Neural cell (in vitro differentiated cells): ENCODE results near the gene SOX5. TPM values are rescaled to one million over a fixed set of nuclear protein-coding genes. Genes with fewer than 3 reads are reported as not detected.

Source experiments
- H2AFZ ChIP-seq: fragments of 200-600, 300-800 bp; sonication (generic), shearing (Covaris generic); 2 replicates; pipeline ENCODE4 v1.6.0; 2014; ENCODE audit warnings: low read depth, mild to moderate bottlenecking, antibody characterized with exemption, low read length, moderate library complexity
- H3F3A ChIP-seq: fragments of 200-600 bp; shearing (Covaris generic); 2 replicates; pipeline ENCODE4 v1.6.1; 2016; ENCODE audit warnings: mild to moderate bottlenecking, moderate library complexity, mixed read lengths, antibody characterized with exemption, low read length; ENCODE audit not compliant: insufficient read depth, poor library complexity, severe bottlenecking
- H3K27ac ChIP-seq: fragments of 200-600, 300-800 bp; sonication (generic), shearing (Covaris generic); 2 replicates; pipeline ENCODE4 v1.5.1; 2014; ENCODE audit warnings: mild to moderate bottlenecking, low read length, moderate library complexity
- H3K27me3 ChIP-seq: fragments of 300-800, 200-600 bp; sonication (generic), shearing (Covaris generic); 2 replicates; pipeline ENCODE4 v1.6.0; 2014; ENCODE audit warnings: mild to moderate bottlenecking, low read depth, low read length, moderate library complexity; ENCODE audit not compliant: insufficient read depth
- H3K36me3 ChIP-seq: fragments of 300-800, 200-600 bp; sonication (generic), shearing (Covaris generic); 2 replicates; pipeline ENCODE4 v1.5.1; 2014; ENCODE audit warnings: mild to moderate bottlenecking, antibody characterized with exemption, low read length, moderate library complexity; ENCODE audit not compliant: insufficient read depth
- H3K4me2 ChIP-seq: fragments of 300-800, 200-600 bp; sonication (generic), shearing (Covaris generic); 2 replicates; pipeline ENCODE4 v1.6.0; 2014; ENCODE audit warnings: mild to moderate bottlenecking, low read length
- H3K4me3 ChIP-seq: fragments of 300-800, 200-600 bp; sonication (generic), shearing (Covaris generic); 2 replicates; pipeline ENCODE4 v1.5.1; 2014; ENCODE audit warnings: mild to moderate bottlenecking, low read length, moderate library complexity
- H3K79me2 ChIP-seq: fragments of 200-600 bp; shearing (Covaris generic); replicated peaks from 2 replicates; pipeline ENCODE4 v1.6.0; 2014; ENCODE audit warnings: mild to moderate bottlenecking, low read length, moderate library complexity; ENCODE audit not compliant: insufficient read depth
- H3K9ac ChIP-seq: fragments of 300-800, 200-600 bp; sonication (generic), shearing (Covaris generic); 2 replicates; pipeline ENCODE4 v1.6.1; 2016; ENCODE audit warnings: mild to moderate bottlenecking, low read length, mixed read lengths
- H3K9me2 ChIP-seq: fragments of 200-600 bp; shearing (Covaris generic); 2 replicates; pipeline ENCODE4 v1.6.1; 2016; ENCODE audit warnings: mild to moderate bottlenecking, low read length, mixed read lengths; ENCODE audit not compliant: insufficient read depth
- H3K9me3 ChIP-seq: fragments of 200-600, 300-800 bp; sonication (generic), shearing (Covaris generic); 2 replicates; pipeline ENCODE4 v1.6.1; 2016; ENCODE audit warnings: mild to moderate bottlenecking, mixed run types, low read length, moderate library complexity, mixed read lengths
- H4K20me1 ChIP-seq: fragments of 200-600 bp; shearing (Covaris generic); 2 replicates; pipeline ENCODE4 v1.6.1; 2016; ENCODE audit warnings: mild to moderate bottlenecking, mixed run types; ENCODE audit not compliant: insufficient read depth
- EP300 ChIP-seq: fragments of 450-650 bp; conservative IDR thresholded peaks from 2 replicates; pipeline ENCODE4 v1.6.1; 2014; ENCODE audit warnings: antibody characterized with exemption, mild to moderate bottlenecking, moderate library complexity; ENCODE audit not compliant: poor library complexity, severe bottlenecking
- EZH2 ChIP-seq: fragments of 200-600, 300-800 bp; shearing (Covaris generic), sonication (generic); IDR thresholded peaks from 2 replicates; pipeline ENCODE4 v1.6.1; 2014; ENCODE audit warnings: antibody characterized with exemption, low read length, borderline replicate concordance, mild to moderate bottlenecking; ENCODE audit not compliant: insufficient read depth, poor library complexity, severe bottlenecking
- MXI1 ChIP-seq: fragments of 450-650 bp; conservative IDR thresholded peaks from 2 replicates; pipeline ENCODE4 v1.6.1; 2014; ENCODE audit warnings: antibody characterized with exemption, mild to moderate bottlenecking; ENCODE audit not compliant: poor library complexity, severe bottlenecking
- POLR2AphosphoS5 ChIP-seq: IDR thresholded peaks from 2 replicates; pipeline ENCODE4 v1.6.1; 2012
- RAD21 ChIP-seq: fragments of 450-650 bp; conservative IDR thresholded peaks from 2 replicates; pipeline ENCODE4 v1.6.1; 2014; ENCODE audit warnings: antibody characterized with exemption, mild to moderate bottlenecking, moderate library complexity
- SMC3 ChIP-seq: fragments of 450-650 bp; conservative IDR thresholded peaks from 2 replicates; pipeline ENCODE4 v1.6.1; 2014; ENCODE audit warnings: antibody characterized with exemption, mild to moderate bottlenecking, moderate library complexity; ENCODE audit not compliant: poor library complexity
- TAF1 ChIP-seq: IDR thresholded peaks from 2 replicates; pipeline ENCODE4 v1.6.1; 2012; ENCODE audit warnings: low read depth
- polyA plus RNA-seq: library from polyadenylated mRNA; depleted of rRNA; stranded (reverse); fragments of >200 nt; gene quantifications from 2 replicates; pipeline ENCODE4 v1.2.3, GENCODE V29; 2014
- TF ChIP-seq, protein P1 (sequence below): fragments of 450-650 bp; IDR thresholded peaks from 2 replicates; pipeline ENCODE4 v1.5.1; 2014; ENCODE audit warnings: antibody characterized with exemption, mild to moderate bottlenecking, moderate library complexity; ENCODE audit not compliant: poor library complexity, severe bottlenecking
- TF ChIP-seq, protein P2 (sequence below): IDR thresholded peaks from 2 replicates; pipeline ENCODE4 v1.6.1; 2012; ENCODE audit warnings: borderline replicate concordance

SOX5 gene
- polyA plus RNA-seq, 1 donor from 2014 or later: 1.8 TPM

DNA sequence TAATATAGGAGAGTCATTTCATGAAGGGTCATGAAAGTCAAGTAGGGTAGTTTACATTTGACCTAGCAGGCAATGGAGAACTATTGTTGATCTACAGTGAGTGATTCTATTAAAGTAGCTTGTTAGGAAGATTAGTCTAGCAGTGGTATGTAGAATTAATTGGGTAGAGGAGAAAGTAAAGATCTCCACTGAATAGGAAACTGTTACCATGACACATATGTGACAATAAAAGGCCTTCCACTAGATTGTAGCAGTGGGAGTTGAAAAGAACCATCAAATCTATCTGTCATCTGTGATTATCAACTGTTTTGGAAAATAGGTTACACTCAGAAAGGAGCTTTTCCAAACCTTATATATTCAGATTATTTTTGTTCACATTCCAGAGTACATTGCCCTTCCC is 92.3 kb downstream of the SOX5 start:
- peak; percentile 37 for TF ChIP-seq EP300
- TF ChIP-seq TAF1: no peak
- Histone ChIP-seq H3K9ac (no peak overlapping the region), H4K20me1 (no peaks in the 10 kb centered on the region), H3K27me3 (no peaks in the 10 kb centered on the region), H3K9me2 (no peaks in the 10 kb centered on the region), H3K4me3 (no peak overlapping the region), H3F3A (no peaks in the 10 kb centered on the region), H3K9me3 (no peaks in the 10 kb centered on the region), H3K4me2 (no peak overlapping the region), H2AFZ (no peak overlapping the region), H3K36me3 (no peaks in the 10 kb centered on the region), H3K27ac (no peak overlapping the region), H3K79me2 (peaks cover 21% of the 10 kb centered on the region)

DNA sequence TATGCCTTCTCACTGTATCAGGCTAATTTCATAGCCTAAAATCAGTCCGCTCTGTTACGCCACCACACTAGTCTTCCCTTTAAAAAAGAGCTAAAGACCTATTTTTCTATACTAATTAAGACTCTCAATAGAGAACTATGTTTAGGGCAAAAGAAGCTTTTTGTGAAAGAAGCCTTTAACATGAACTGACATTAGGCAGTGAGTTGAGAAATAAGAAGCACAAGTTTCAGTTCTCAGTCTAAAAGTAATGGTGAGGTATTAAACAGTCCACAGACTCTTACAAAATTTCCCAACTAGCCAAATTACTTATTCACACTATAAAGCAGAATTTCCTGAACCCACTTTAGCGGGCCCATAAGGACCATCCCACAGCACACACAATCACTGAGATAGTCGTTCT is 93.7 kb downstream of the SOX5 start:
- Histone ChIP-seq H4K20me1 (no peaks in the 10 kb centered on the region), H3K9ac (no peak overlapping the region), H3K9me3 (no peaks in the 10 kb centered on the region), H3K9me2 (no peaks in the 10 kb centered on the region), H3K27me3 (no peaks in the 10 kb centered on the region), H3K4me2 (no peak overlapping the region), H2AFZ (no peak overlapping the region), H3K4me3 (no peak overlapping the region), H3K79me2 (peaks cover 22% of the 10 kb centered on the region), H3K36me3 (no peaks in the 10 kb centered on the region), H3F3A (no peaks in the 10 kb centered on the region), H3K27ac (no peak overlapping the region)
- TF ChIP-seq TAF1 (no peak), EZH2 (no peak), POLR2AphosphoS5 (no peak), MXI1 (no peak), SMC3 (no peak), RAD21 (no peak), EP300 (no peak)
- TF ChIP-seq, protein P1, sequence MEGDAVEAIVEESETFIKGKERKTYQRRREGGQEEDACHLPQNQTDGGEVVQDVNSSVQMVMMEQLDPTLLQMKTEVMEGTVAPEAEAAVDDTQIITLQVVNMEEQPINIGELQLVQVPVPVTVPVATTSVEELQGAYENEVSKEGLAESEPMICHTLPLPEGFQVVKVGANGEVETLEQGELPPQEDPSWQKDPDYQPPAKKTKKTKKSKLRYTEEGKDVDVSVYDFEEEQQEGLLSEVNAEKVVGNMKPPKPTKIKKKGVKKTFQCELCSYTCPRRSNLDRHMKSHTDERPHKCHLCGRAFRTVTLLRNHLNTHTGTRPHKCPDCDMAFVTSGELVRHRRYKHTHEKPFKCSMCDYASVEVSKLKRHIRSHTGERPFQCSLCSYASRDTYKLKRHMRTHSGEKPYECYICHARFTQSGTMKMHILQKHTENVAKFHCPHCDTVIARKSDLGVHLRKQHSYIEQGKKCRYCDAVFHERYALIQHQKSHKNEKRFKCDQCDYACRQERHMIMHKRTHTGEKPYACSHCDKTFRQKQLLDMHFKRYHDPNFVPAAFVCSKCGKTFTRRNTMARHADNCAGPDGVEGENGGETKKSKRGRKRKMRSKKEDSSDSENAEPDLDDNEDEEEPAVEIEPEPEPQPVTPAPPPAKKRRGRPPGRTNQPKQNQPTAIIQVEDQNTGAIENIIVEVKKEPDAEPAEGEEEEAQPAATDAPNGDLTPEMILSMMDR: no peak
- TF ChIP-seq, protein P2, sequence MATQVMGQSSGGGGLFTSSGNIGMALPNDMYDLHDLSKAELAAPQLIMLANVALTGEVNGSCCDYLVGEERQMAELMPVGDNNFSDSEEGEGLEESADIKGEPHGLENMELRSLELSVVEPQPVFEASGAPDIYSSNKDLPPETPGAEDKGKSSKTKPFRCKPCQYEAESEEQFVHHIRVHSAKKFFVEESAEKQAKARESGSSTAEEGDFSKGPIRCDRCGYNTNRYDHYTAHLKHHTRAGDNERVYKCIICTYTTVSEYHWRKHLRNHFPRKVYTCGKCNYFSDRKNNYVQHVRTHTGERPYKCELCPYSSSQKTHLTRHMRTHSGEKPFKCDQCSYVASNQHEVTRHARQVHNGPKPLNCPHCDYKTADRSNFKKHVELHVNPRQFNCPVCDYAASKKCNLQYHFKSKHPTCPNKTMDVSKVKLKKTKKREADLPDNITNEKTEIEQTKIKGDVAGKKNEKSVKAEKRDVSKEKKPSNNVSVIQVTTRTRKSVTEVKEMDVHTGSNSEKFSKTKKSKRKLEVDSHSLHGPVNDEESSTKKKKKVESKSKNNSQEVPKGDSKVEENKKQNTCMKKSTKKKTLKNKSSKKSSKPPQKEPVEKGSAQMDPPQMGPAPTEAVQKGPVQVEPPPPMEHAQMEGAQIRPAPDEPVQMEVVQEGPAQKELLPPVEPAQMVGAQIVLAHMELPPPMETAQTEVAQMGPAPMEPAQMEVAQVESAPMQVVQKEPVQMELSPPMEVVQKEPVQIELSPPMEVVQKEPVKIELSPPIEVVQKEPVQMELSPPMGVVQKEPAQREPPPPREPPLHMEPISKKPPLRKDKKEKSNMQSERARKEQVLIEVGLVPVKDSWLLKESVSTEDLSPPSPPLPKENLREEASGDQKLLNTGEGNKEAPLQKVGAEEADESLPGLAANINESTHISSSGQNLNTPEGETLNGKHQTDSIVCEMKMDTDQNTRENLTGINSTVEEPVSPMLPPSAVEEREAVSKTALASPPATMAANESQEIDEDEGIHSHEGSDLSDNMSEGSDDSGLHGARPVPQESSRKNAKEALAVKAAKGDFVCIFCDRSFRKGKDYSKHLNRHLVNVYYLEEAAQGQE: no peak

DNA sequence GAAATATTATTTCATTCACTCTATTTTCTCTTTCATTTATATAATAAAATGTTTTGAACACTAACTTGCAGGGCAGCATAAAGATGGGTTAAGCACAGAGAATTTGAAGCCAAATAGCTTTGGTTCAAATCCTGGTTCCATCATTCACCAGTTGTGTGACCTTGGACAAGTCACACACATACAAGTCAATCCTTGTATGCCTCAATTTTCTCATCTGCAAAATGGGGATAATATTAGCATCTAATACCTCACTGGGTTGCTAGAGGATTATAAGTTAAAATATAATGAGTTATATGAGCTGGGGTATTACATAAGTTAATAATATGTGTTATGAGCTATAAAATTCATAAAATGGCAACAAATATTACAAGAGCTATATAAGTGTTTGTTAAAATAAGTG is 94.9 kb downstream of the SOX5 start:
- H2AFZ ChIP-seq: no peak overlapping the region
- H3K27me3 ChIP-seq: no peaks in the 10 kb centered on the region
- H3K9me3 ChIP-seq: no peaks in the 10 kb centered on the region
- no peaks in the 10 kb centered on the region for H3K9me2 ChIP-seq
- no peaks in the 10 kb centered on the region for H3F3A ChIP-seq
- peaks cover 22% of the 10 kb centered on the region for H3K79me2 ChIP-seq
- no peak overlapping the region for H3K4me3 ChIP-seq
- no peaks in the 10 kb centered on the region for H3K36me3 ChIP-seq
- no peaks in the 10 kb centered on the region for H4K20me1 ChIP-seq
- no peak overlapping the region for H3K9ac ChIP-seq
- no peak overlapping the region for H3K4me2 ChIP-seq
- no peak overlapping the region for H3K27ac ChIP-seq
- TF ChIP-seq SMC3: no peak
- no peak for TF ChIP-seq EP300
- TF ChIP-seq, protein P2: no peak
- TF ChIP-seq POLR2AphosphoS5: no peak
- TF ChIP-seq, protein P1: no peak
- TF ChIP-seq TAF1: no peak
- no peak for TF ChIP-seq EZH2
- TF ChIP-seq RAD21: no peak
- no peak for TF ChIP-seq MXI1
